SK-N-MC (cell line): ENCODE results near the gene BAD.

Source experiments
- DNase-seq: peaks from one replicate; pipeline ENCODE4 v3.0.0-alpha.2; 2011; ENCODE audit warnings: low read depth, low spot score
- H3K27ac ChIP-seq: fragments of 200-600 bp; sonication (generic); 2 replicates; pipeline ENCODE4 v1.5.1; 2016; ENCODE audit warnings: mixed run types
- H3K36me3 ChIP-seq: fragments of 200-600 bp; sonication (generic); 2 replicates; pipeline ENCODE4 v1.6.1; 2017; ENCODE audit warnings: antibody characterized with exemption, low read length, mixed read lengths; ENCODE audit not compliant: insufficient read depth
- H3K4me3 ChIP-seq: fragments of 200-600 bp; sonication (generic); 2 replicates; pipeline ENCODE4 v1.5.1; 2016
- H3K9ac ChIP-seq: fragments of 200-600 bp; sonication (generic); 2 replicates; pipeline ENCODE4 v1.8.0; 2017; ENCODE audit warnings: mixed run types, mixed read lengths; ENCODE audit not compliant: insufficient read length
- H3K9me3 ChIP-seq: fragments of 200-600 bp; sonication (generic); 2 replicates; pipeline ENCODE4 v1.6.1; 2017; ENCODE audit warnings: low read depth, mild to moderate bottlenecking, antibody characterized with exemption, low read length, moderate library complexity, mixed read lengths
- EZH2 ChIP-seq: fragments of 200-600 bp; sonication (generic); IDR thresholded peaks from one replicate; pipeline ENCODE4 v1.6.1; 2017; ENCODE audit warnings: antibody characterized with exemption
- FOXP2 ChIP-seq: optimal IDR thresholded peaks from 2 replicates; pipeline ENCODE3; 2011; ENCODE audit warnings: mild to moderate bottlenecking, moderate library complexity; ENCODE audit not compliant: insufficient read depth; ENCODE audit errors: extremely low read length, control extremely low read depth
- POLR2AphosphoS5 ChIP-seq: IDR thresholded peaks from 2 replicates; pipeline ENCODE4 v1.6.1; 2012; ENCODE audit warnings: mild to moderate bottlenecking, low read depth, low read length, borderline replicate concordance

The BAD gene

DNA sequence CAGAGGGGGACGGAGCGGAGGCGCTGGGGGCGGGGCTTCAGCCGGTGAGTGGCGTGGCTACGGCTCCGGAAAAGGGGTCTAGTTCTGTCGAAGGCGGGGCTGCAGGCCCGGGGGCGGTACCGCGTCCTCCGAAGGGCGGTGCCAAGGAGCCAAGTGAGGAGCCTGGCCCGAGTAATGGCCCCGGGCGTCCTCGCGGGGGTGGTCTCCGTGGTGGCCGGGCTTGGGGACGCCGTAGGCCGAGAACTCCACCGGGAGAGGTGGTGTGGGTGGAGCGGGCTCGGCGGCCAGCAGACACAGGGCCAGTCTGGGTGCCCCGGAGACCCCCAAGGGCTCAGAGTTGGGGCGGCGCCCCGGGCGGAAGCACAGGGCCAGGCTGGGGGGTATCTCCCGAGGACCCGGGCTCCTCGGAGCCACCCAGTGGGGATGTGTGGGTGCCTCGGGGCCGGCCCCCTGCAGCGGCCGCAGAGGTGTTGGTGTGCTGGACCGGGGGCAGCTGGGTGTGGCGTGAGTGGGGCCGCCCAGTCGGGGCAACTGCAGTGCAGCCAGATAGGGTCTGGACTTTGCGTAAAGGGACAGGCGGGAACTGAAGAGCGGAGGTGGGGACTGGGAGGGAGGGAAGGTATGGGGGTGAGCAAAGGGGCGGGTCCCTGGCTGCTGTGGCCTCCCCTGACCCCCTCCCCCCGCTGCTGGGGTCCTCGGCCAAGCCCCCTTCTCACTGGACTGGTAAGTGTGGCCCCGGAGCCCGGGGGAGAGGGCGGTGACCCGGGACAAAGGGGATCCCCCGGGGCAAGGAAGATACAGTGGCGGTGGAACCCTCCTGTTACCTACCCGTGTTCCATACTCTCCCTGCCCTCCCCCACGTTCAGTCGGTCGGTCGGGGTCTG is 42.7 kb downstream of the BAD start:
- Histone ChIP-seq H3K27ac (no peak overlapping the region; the same call in 1 of the 2 replicates), H3K9ac (peak overlapping the region; percentile 80), H3K4me3 (peak overlapping the region; percentile 99), H3K9me3 (no peaks in the 10 kb centered on the region), H3K36me3 (peaks cover 9% of the 10 kb centered on the region; the same call in 1 of the 2 replicates)
- TF ChIP-seq POLR2AphosphoS5 (peak; percentile 61; the same call in 1 of the 2 replicates), EZH2 (no peak), FOXP2 (no peak)
- peak; percentile 91 for DNase-seq

DNA sequence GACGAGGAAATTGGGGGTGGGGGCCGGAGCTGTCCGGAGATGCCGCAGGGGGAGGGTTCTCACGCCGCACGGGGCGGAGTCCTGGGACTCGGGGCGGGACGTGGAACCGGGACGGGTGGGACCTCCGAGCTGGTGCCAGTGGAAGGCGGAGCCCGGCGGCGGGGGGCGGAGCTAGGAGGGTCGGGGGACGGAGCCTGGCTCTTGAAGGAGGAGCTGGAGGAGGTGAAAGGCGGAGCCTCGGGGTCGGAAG is 43.3 kb downstream of the BAD start:
- Histone ChIP-seq H3K9ac (peak overlapping the region; percentile 87), H3K4me3 (peak overlapping the region; percentile 99), H3K9me3 (no peaks in the 10 kb centered on the region), H3K36me3 (peaks cover 9% of the 10 kb centered on the region; the same call in 1 of the 2 replicates), H3K27ac (peak overlapping the region; percentile 93)
- no peak for DNase-seq
- no peak for TF ChIP-seq FOXP2
- no peak for TF ChIP-seq POLR2AphosphoS5
- TF ChIP-seq EZH2: no peak

- H3K9me3 ChIP-seq: no peaks in the 10 kb centered on the region
- H3K9ac ChIP-seq: peak within 1 kb of the TSS; percentile 87
- H3K4me3 ChIP-seq: peak within 1 kb of the TSS; percentile 99
- peak within 1 kb of the TSS; percentile 93 for H3K27ac ChIP-seq
- H3K36me3 ChIP-seq: peaks cover 9% of the 10 kb centered on the region; the same call in 1 of the 2 replicates
- peak; percentile 66 for DNase-seq
- TF ChIP-seq POLR2AphosphoS5 (peak; percentile 87), EZH2 (no peak)
These were observed 43.8 kb downstream of the BAD start, which contains the start of gene FKBP2 for GRCh38 chr11:64240435-64241240. Gene FKBP2, plus strand, starts transcription at chr11:64241095. Its CDS starts 1,293 bp downstream, at chr11:64242388.

GRCh38 chr11:64239662-64240434 is 44.6 kb downstream of the BAD start:
- Histone ChIP-seq H3K9ac (peak overlapping the region; percentile 84), H3K9me3 (no peaks in the 10 kb centered on the region), H3K4me3 (peak overlapping the region; percentile 99), H3K27ac (peak overlapping the region; percentile 93), H3K36me3 (peaks cover 9% of the 10 kb centered on the region; the same call in 1 of the 2 replicates)
- no peak for DNase-seq
- no peak for TF ChIP-seq EZH2
- no peak for TF ChIP-seq POLR2AphosphoS5
- no peak for TF ChIP-seq FOXP2

- TF ChIP-seq POLR2AphosphoS5 (no peak), EZH2 (no peak), FOXP2 (no peak)
- Histone ChIP-seq H3K36me3 (peaks cover 6% of the 10 kb centered on the region; the same call in 1 of the 2 replicates), H3K27ac (peak overlapping the region; percentile 46), H3K4me3 (no peak overlapping the region), H3K9me3 (no peaks in the 10 kb centered on the region), H3K9ac (no peak overlapping the region)
- no peak for DNase-seq
These were observed 45.5 kb downstream of the BAD start for GRCh38 chr11:64238999-64239398.

DNA sequence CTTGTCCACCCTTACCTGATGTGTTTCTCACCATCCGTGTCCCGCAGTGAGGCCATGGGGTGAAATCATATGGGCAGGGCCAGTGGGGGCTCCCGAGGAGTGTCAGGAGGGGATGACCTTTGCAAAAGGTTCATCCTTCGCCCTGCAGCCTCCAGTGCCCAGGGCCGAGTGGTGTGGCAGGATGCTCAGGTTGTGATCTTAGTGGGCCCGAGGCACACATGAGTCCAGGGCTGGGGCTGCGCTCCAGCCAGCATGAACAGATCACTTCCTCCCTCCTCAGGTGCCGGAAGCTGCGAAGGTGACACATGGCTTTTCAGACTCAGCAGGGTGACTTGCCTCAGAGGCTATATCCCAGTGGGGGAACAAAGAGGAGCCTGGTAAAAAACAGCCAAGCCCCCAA is 46.4 kb downstream of the BAD start:
- TF ChIP-seq POLR2AphosphoS5 (no peak), EZH2 (no peak), FOXP2 (no peak)
- no peak for DNase-seq
- H3K9ac ChIP-seq: no peak overlapping the region
- no peak overlapping the region for H3K4me3 ChIP-seq
- peaks cover 5% of the 10 kb centered on the region; the same call in 1 of the 2 replicates for H3K36me3 ChIP-seq
- no peak overlapping the region for H3K27ac ChIP-seq
- H3K9me3 ChIP-seq: no peaks in the 10 kb centered on the region

DNA sequence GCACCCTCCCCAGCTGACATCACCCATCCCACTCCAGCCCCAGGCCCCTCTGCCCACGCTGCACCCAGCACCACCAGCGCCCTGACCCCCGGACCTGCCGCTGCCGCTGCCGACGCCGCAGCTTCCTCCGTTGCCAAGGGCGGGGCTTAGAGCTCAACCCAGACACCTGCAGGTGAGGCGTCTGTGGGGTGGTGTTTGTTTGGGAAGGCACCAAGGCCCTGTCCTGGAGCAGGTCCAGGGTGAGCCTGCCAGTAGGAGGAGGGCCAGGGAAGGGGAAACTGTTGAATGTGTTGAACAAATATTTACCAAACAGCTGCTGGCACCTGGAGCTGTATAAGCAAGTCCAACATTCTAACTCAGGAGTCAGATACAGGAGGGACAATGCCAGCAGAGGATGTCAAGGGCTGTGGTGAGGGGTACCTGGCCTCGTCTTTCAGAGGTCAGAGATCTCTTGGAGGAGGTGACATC is 46.9 kb downstream of the BAD start:
- no peak for TF ChIP-seq POLR2AphosphoS5
- TF ChIP-seq FOXP2: no peak
- TF ChIP-seq EZH2: no peak
- Histone ChIP-seq H3K9ac (no peak overlapping the region), H3K36me3 (peaks cover 5% of the 10 kb centered on the region; the same call in 1 of the 2 replicates), H3K4me3 (no peak overlapping the region), H3K27ac (no peak overlapping the region), H3K9me3 (no peaks in the 10 kb centered on the region)
- no peak for DNase-seq
